Activated T-helper 1 cell treated with anti-CD3 and anti-CD28 coated beads, Interleukin-12 subunit alpha, Interleukin-12 subunit beta, Interleukin-2, Interleukin-4 antibody, amounts not matched to agents 30 ng/mL and 10 ng/mL and 1 ng/mL, durations not matched to agents 14 hours and 24 hours and 36 hours (primary cell): Measurements from ENCODE around the gene CRELD2. TPM values are rescaled to one million over a fixed set of nuclear protein-coding genes. Genes with fewer than 3 reads are reported as not detected.

Source experiments
- DNase-seq: peaks from one replicate; pipeline ENCODE4 v3.0.0; 2021; ENCODE audit warnings: low spot score
- H3K27ac Mint-ChIP-seq: one replicate; pipeline ENCODE4 v1.8.0; 2021; ENCODE audit warnings: mild to moderate bottlenecking, mixed read lengths
- H3K27me3 Mint-ChIP-seq: one replicate; pipeline ENCODE4 v1.8.0; 2022; ENCODE audit warnings: mild to moderate bottlenecking, moderate library complexity, mixed read lengths; ENCODE audit not compliant: insufficient read depth
- H3K36me3 Mint-ChIP-seq: one replicate; pipeline ENCODE4 v1.8.0; 2021; ENCODE audit warnings: low read depth, mixed read lengths
- H3K4me1 Mint-ChIP-seq: one replicate; pipeline ENCODE4 v1.8.0; 2021; ENCODE audit warnings: low read depth, mixed read lengths
- H3K4me3 Mint-ChIP-seq: one replicate; pipeline ENCODE4 v1.8.0; 2021; ENCODE audit warnings: mild to moderate bottlenecking, moderate library complexity, mixed read lengths
- H3K9me3 Mint-ChIP-seq: one replicate; pipeline ENCODE4 v1.8.0; 2021; ENCODE audit warnings: mixed read lengths
- intact Hi-C: fragments of 100-400 bp; cut with micrococcal nuclease; formaldehyde crosslinking; loops from one replicate; pipeline ENCODE4 v1.15.1; 2024
- total RNA-seq: library from RNA; stranded (reverse); gene quantifications from 2 replicates; pipeline ENCODE4 v1.2.3, GENCODE V29; 2022

Gene CRELD2
- total RNA-seq, 1 donor from 2014 or later, result 51.0 TPM

DNA sequence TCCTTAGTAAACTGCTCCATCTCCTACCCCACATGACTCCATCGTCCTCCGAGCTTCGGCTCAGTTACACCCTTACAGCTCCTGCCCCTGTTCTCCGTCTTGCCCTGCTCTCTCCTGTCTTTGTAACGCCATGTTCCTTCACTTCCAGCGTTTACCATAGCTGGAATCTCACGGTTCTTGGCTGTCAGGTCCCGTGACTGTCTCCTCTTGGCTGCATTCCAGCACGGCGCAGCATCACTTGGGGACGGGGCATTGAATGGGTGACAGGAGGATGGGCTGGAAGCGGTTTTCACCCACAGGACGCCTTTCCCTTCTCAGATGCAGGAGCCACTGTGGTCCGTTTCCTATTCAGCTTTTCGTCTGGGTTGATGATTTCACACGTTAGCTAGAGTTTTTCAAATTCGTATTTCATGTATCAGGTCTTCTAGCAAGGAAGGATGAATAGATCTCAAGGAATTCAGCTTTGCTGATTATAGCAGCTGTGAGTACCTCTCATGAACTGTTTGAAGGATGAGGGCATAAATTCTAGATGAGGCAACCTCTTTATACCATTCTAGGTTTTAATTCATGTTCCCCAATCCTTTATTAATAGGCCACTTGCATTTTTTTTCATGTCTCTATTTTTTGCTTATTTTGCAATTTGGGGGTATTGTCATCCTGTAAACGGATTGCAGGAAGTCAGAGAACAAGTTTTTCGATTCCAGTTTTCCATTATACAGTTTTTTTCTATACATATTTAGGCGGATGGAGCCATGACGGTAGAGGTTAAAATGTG, 35.7 kb upstream of the CRELD2 start:
- H3K27me3 Mint-ChIP-seq, result no peaks in the 10 kb centered on the region
- H3K9me3 Mint-ChIP-seq, result no peaks in the 10 kb centered on the region
- H3K27ac Mint-ChIP-seq, result no peak overlapping the region
- intact Hi-C loops, result no loop called here
- no peak for DNase-seq
- H3K4me3 Mint-ChIP-seq, result no peak overlapping the region
- peaks cover 25% of the 10 kb centered on the region for H3K4me1 Mint-ChIP-seq
- H3K36me3 Mint-ChIP-seq, result peaks cover 35% of the 10 kb centered on the region

DNA sequence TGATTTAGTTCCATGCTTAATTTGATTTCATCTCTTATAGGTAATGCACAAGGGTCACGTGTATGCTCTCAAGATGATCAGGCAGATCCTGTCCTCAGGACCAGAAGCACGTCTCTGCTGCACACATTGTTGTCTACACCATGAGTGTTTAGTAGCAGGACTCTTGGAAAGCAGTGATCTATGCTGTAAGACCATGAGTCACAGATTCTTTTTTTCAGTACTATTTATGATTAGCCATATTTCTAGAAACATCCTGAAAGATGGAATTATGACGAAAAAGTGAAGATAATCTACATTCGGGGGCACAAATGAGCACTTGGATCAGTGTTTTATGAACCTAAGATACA, 35.2 kb upstream of the CRELD2 start:
- H3K27me3 Mint-ChIP-seq, result no peaks in the 10 kb centered on the region
- no peak overlapping the region for H3K27ac Mint-ChIP-seq
- H3K4me3 Mint-ChIP-seq, result no peak overlapping the region
- peaks cover 38% of the 10 kb centered on the region for H3K36me3 Mint-ChIP-seq
- peaks cover 25% of the 10 kb centered on the region for H3K4me1 Mint-ChIP-seq
- no peak for DNase-seq
- intact Hi-C loops, result no loop called here
- no peaks in the 10 kb centered on the region for H3K9me3 Mint-ChIP-seq

DNA sequence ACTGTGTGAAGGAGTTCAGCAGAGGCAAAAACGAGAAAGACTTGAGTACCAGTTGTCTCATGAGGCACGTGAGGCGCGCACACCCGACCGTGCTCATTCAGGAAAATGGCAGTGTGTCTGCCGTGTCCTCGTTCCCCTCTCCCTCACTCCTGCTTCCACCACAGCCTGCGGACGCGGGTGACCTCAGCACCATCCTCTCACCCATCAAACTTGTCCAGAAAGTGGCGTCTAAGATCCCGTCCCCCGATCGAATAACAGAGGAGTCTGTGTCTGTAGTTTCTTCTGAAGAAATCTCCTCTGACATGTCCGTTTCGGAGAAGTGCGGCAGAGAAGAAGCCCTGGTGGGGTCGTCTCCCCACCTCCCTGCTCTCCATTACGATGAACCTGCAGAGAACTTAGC, 34.4 kb upstream of the CRELD2 start:
- no peak for DNase-seq
- Mint-ChIP-seq H3K36me3 (peaks cover 35% of the 10 kb centered on the region), H3K9me3 (no peaks in the 10 kb centered on the region), H3K4me1 (peaks cover 25% of the 10 kb centered on the region), H3K27me3 (no peaks in the 10 kb centered on the region), H3K27ac (no peak overlapping the region), H3K4me3 (no peak overlapping the region)
- intact Hi-C loops, result no loop called here

DNA sequence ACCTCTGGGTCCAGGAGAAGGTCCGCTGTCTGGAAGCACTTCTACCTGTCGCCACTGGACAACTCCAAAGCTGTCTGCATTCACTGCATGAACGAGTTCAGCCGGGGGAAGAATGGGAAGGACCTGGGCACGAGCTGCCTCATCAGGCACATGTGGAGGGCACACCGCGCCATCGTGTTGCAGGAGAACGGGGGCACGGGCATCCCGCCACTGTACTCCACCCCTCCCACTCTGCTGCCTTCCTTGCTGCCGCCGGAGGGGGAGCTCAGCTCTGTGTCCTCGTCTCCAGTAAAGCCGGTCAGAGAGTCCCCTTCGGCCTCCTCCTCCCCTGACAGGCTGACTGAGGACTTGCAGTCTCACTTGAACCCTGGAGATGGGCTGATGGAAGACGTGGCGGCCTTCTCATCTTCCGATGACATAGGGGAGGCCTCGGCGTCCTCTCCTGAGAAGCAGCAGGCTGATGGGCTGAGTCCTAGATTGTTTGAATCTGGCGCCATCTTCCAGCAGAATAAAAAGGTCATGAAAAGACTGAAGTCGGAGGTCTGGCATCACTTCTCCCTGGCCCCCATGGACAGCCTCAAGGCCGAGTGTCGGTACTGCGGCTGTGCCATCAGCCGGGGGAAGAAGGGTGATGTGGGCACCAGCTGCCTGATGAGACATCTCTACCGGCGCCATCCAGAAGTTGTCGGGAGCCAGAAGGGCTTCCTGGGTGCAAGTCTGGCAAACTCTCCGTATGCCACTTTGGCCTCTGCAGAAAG, 33.8 kb upstream of the CRELD2 start:
- intact Hi-C loops, result no loop called here
- no peaks in the 10 kb centered on the region for H3K27me3 Mint-ChIP-seq
- no peak overlapping the region for H3K4me3 Mint-ChIP-seq
- H3K27ac Mint-ChIP-seq, result no peak overlapping the region
- peaks cover 25% of the 10 kb centered on the region for H3K4me1 Mint-ChIP-seq
- H3K36me3 Mint-ChIP-seq, result peaks cover 39% of the 10 kb centered on the region
- H3K9me3 Mint-ChIP-seq, result no peaks in the 10 kb centered on the region
- DNase-seq, result no peak

DNA sequence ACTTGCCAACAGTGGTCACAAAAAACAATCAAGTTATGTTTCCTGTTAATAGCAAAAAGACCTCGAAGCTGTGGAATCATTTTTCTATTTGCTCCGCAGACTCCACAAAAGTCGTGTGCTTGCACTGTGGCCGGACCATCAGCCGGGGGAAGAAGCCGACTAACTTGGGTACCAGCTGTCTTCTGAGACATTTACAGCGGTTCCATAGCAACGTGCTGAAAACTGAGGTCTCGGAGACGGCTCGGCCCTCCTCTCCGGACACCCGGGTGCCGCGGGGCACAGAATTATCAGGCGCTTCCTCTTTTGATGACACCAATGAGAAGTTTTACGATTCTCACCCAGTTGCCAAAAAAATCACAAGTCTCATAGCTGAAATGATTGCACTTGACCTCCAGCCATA, 33.2 kb upstream of the CRELD2 start:
- H3K4me3 Mint-ChIP-seq, result no peak overlapping the region
- no peaks in the 10 kb centered on the region for H3K27me3 Mint-ChIP-seq
- no peak overlapping the region for H3K27ac Mint-ChIP-seq
- peaks cover 19% of the 10 kb centered on the region for H3K4me1 Mint-ChIP-seq
- no peak for DNase-seq
- H3K9me3 Mint-ChIP-seq, result no peaks in the 10 kb centered on the region
- peaks cover 40% of the 10 kb centered on the region for H3K36me3 Mint-ChIP-seq
- intact Hi-C loops, result no loop called here

DNA sequence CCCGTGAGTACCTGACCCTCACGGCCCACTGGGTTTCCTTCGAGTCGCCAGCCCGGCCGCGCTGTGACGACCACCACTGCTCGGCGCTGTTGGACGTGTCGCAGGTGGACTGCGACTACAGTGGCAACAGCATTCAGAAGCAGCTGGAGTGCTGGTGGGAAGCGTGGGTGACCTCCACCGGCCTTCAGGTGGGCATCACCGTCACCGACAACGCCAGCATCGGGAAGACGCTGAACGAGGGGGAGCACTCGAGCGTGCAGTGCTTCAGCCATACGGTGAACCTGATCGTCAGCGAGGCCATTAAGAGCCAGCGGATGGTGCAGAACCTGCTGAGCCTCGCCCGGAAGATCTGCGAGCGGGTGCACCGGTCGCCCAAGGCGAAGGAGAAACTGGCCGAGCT, 32.6 kb upstream of the CRELD2 start:
- Mint-ChIP-seq H3K27ac (no peak overlapping the region), H3K36me3 (peaks cover 41% of the 10 kb centered on the region), H3K4me1 (peaks cover 15% of the 10 kb centered on the region), H3K27me3 (no peaks in the 10 kb centered on the region), H3K9me3 (no peaks in the 10 kb centered on the region), H3K4me3 (no peak overlapping the region)
- no peak for DNase-seq
- intact Hi-C loops, result no loop called here

DNA sequence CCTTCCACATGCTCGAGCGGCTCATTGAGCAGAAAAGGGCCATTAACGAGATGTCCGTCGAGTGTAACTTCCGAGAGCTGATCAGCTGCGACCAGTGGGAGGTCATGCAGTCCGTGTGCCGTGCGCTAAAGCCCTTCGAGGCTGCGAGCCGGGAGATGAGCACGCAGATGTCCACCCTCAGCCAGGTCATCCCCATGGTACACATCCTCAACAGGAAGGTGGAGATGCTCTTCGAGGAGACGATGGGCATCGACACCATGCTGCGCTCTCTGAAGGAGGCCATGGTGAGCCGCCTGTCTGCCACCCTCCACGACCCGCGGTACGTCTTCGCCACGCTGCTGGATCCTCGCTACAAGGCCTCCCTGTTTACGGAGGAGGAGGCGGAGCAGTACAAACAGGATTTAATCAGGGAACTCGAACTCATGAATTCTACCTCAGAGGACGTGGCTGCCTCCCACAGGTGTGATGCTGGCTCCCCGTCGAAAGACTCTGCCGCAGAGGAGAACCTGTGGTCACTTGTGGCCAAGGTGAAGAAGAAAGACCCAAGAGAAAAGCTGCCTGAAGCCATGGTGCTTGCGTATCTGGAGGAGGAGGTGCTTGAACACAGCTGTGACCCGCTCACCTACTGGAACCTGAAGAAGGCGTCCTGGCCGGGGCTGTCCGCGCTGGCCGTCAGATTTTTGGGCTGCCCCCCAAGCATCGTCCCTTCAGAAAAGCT, 31.9 kb upstream of the CRELD2 start:
- intact Hi-C loops, result no loop called here
- Mint-ChIP-seq H3K9me3 (peaks cover 4% of the 10 kb centered on the region), H3K4me1 (peaks cover 11% of the 10 kb centered on the region), H3K27ac (no peak overlapping the region), H3K27me3 (no peaks in the 10 kb centered on the region), H3K4me3 (no peak overlapping the region), H3K36me3 (peaks cover 47% of the 10 kb centered on the region)
- no peak for DNase-seq

DNA sequence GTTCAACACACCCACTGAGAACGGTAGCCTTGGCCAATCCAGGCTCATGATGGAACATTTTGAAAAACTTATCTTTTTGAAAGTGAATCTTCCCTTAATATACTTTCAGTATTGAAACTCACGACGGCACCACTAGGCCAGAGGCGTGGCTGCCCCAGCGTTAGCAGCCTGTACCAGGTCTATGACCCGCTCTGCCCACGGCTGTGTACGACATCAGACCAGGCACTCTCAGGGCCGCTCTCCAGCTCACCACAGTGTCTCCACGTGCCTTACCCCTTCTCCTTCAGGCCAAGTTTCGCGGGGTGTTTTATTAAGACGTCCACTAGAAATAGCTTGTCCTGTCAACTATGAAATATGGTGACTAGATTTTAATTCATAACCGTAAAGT, 31.4 kb upstream of the CRELD2 start:
- H3K4me3 Mint-ChIP-seq, result no peak overlapping the region
- no peak for DNase-seq
- peaks cover 4% of the 10 kb centered on the region for H3K9me3 Mint-ChIP-seq
- no peaks in the 10 kb centered on the region for H3K27me3 Mint-ChIP-seq
- H3K36me3 Mint-ChIP-seq, result peaks cover 49% of the 10 kb centered on the region
- H3K27ac Mint-ChIP-seq, result no peak overlapping the region
- intact Hi-C loops, result no loop called here
- peaks cover 6% of the 10 kb centered on the region for H3K4me1 Mint-ChIP-seq

DNA sequence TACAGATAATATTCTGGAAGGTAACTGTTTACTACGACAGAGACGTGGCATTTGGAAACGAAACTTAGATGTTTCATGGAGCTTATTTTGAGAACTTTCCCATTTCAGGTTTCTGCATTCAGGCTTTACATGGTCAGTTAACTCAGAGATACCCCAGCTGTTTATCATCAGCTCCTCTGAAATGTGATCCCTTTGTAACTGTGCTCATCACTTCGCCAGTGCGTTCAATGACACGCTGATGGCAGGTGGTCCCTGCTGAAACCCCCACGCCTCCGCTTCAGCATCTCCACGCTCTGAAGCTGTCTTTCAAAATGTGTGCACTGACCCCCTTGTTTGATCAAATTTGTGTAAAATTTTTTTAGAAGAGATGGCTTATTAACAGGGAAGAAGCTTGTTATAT, 30.7 kb upstream of the CRELD2 start:
- Mint-ChIP-seq H3K27me3 (no peaks in the 10 kb centered on the region), H3K27ac (no peak overlapping the region), H3K9me3 (peaks cover 4% of the 10 kb centered on the region), H3K36me3 (peaks cover 49% of the 10 kb centered on the region), H3K4me3 (no peak overlapping the region), H3K4me1 (peaks cover under 1% of the 10 kb centered on the region)
- intact Hi-C loops, result no loop called here
- no peak for DNase-seq

DNA sequence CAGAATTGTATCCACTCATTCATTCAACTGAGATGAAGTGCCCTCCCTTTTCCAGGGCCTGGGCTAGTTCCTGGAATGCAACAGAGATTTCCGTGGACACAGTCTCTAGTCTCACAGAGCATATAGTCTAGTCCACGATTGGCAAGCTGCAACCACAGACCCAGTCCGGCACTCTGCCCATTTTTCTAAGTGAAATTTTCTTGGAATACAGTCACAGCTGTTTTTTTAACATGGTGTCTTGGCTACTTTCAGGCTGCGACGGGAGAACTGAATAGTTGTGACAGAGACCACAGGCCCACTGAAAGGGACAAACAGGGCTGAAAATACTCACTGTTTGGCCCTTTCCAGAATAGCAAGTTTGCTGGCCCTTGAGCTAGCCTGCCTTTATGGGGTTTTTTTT, 29.4 kb upstream of the CRELD2 start:
- no peaks in the 10 kb centered on the region for H3K4me1 Mint-ChIP-seq
- intact Hi-C loops, result no loop called here
- H3K27ac Mint-ChIP-seq, result no peak overlapping the region
- no peaks in the 10 kb centered on the region for H3K27me3 Mint-ChIP-seq
- peaks cover 4% of the 10 kb centered on the region for H3K9me3 Mint-ChIP-seq
- DNase-seq, result no peak
- no peak overlapping the region for H3K4me3 Mint-ChIP-seq
- peaks cover 50% of the 10 kb centered on the region for H3K36me3 Mint-ChIP-seq

DNA sequence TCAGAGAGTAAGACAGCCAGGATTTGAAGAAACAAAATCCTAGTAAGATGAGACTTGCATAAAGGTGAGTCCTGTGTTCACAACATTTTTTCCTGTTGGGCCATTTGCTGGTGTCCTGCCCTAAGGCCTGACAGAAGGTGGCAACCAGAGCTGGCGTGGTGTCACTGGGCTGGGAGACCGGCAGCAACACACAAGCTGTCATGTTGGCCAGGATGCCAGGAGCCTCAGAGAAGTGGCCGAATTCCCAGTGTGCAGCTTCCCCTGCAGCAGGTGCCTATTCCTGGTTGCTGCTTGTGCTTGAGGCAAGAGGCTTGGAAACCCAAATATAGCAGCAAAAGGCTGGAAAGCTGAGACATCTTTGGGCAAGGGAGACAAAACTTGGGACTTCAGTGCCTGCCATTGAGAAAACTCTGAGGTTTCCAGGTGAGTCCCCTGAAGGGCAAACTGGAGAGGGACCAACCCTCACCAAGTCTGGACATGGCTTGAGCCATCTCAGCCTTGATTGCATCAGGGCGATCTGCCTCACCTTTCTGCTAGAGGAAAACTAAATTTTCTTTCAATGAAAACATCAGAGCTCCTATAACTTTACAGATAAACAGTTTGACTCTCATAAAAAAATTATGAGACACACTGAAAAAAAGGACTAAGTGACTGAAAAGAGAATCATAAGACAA, 26.1 kb upstream of the CRELD2 start:
- H3K27me3 Mint-ChIP-seq, result no peaks in the 10 kb centered on the region
- H3K27ac Mint-ChIP-seq, result no peak overlapping the region
- intact Hi-C loops, result no loop called here
- peaks cover 4% of the 10 kb centered on the region for H3K9me3 Mint-ChIP-seq
- peaks cover 6% of the 10 kb centered on the region for H3K4me1 Mint-ChIP-seq
- peaks cover 38% of the 10 kb centered on the region for H3K36me3 Mint-ChIP-seq
- no peak for DNase-seq
- H3K4me3 Mint-ChIP-seq, result no peak overlapping the region

DNA sequence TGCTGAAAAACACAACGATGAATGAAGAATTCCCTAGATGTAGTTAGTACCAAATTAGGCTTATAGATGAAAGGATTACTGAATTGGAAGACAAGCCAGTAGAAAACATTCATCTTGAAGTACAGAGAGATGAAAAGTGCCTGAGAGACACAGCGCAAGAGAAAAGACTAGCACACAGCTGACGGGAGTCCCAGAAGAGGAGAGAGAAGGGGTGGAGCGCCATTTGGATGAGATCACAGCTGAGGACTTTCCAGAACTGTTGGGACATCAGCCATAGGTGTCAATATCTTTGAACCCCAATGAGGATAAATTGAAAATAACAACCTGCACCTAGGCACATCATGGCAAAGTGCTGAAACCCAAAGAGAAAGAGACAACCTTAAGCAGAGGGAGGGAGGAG, 25.4 kb upstream of the CRELD2 start:
- Mint-ChIP-seq H3K9me3 (peaks cover 4% of the 10 kb centered on the region), H3K27ac (no peak overlapping the region)
- DNase-seq, result no peak

More for the DNA sequence above, 25.4 kb upstream of the CRELD2 start:
- intact Hi-C loops, result no loop called here
- Mint-ChIP-seq H3K4me3 (no peak overlapping the region), H3K4me1 (peaks cover 6% of the 10 kb centered on the region), H3K36me3 (peaks cover 33% of the 10 kb centered on the region), H3K27me3 (no peaks in the 10 kb centered on the region)
